DND-41 (cell line): ENCODE data around the gene BMP2K.

Source experiments
- ATAC-seq: fragments of 200-7000 bp; cut with Tn5 transposase; 3 replicates; pipeline ENCODE4 v1.9.1; 2021; ENCODE audit warnings: low read depth; ENCODE audit not compliant: insufficient read depth
- DNase-seq: peaks from one replicate; pipeline ENCODE4 v3.0.0-alpha.2; 2020
- H2AFZ ChIP-seq: 2 replicates; pipeline ENCODE4 v1.6.0; 2012; ENCODE audit warnings: low read depth, low read length
- H3K27ac ChIP-seq: 2 replicates; pipeline ENCODE4 v1.5.1; 2012; ENCODE audit warnings: low read length, inconsistent platforms
- H3K27me3 ChIP-seq: fragments of 200-600 bp; sonication (generic); 2 replicates; pipeline ENCODE4 v1.6.0; 2012; ENCODE audit warnings: low read length, mild to moderate bottlenecking, inconsistent platforms; ENCODE audit not compliant: insufficient read depth, poor library complexity
- H3K36me3 ChIP-seq: 2 replicates; pipeline ENCODE4 v1.5.1; 2012; ENCODE audit warnings: low read length, inconsistent platforms; ENCODE audit not compliant: insufficient read depth
- H3K4me1 ChIP-seq: 2 replicates; pipeline ENCODE4 v1.5.1; 2012; ENCODE audit warnings: mild to moderate bottlenecking, low read length; ENCODE audit not compliant: insufficient read depth
- H3K4me2 ChIP-seq: 2 replicates; pipeline ENCODE4 v1.6.0; 2012; ENCODE audit warnings: mild to moderate bottlenecking, moderate library complexity, low read length, inconsistent platforms; ENCODE audit not compliant: insufficient read depth
- H3K4me3 ChIP-seq, 2 experiments: fragments of 200-600 bp in 1 of 2; shearing (Covaris generic) in 1 of 2; 2 replicates each; pipeline ENCODE4 v1.5.1; 2012 to 2016; ENCODE audit warnings: inconsistent platforms in 2 of 2, low read length in 2 of 2, mild to moderate bottlenecking in 2 of 2, low read depth in 1 of 2, moderate library complexity in 1 of 2
- H3K79me2 ChIP-seq: 2 replicates; pipeline ENCODE4 v1.6.0; 2012; ENCODE audit warnings: low read length, inconsistent platforms; ENCODE audit not compliant: insufficient read depth
- H3K9ac ChIP-seq: 2 replicates; pipeline ENCODE4 v1.6.0; 2012; ENCODE audit warnings: low read depth, mild to moderate bottlenecking, inconsistent platforms, low read length, moderate library complexity
- H3K9me3 ChIP-seq: 2 replicates; pipeline ENCODE4 v1.5.1; 2012; ENCODE audit warnings: low read length, moderate library complexity, mild to moderate bottlenecking, inconsistent platforms; ENCODE audit not compliant: insufficient read depth, severe bottlenecking
- H4K20me1 ChIP-seq: 2 replicates; pipeline ENCODE4 v1.6.0; 2012; ENCODE audit warnings: low read length; ENCODE audit not compliant: insufficient read depth
- CTCF ChIP-seq: IDR thresholded peaks from 2 replicates; pipeline ENCODE4 v1.5.1; 2012; ENCODE audit warnings: borderline replicate concordance, low read length, moderate library complexity, mild to moderate bottlenecking; ENCODE audit not compliant: poor library complexity, severe bottlenecking; ENCODE audit errors: extremely low read depth
- EZH2 ChIP-seq: IDR thresholded peaks from 3 replicates; pipeline ENCODE4 v1.6.1; 2012; ENCODE audit warnings: borderline replicate concordance, low read depth, mild to moderate bottlenecking, moderate library complexity, low read length, inconsistent platforms; ENCODE audit not compliant: severe bottlenecking

Gene BMP2K

GRCh38 chr4:78737973-78738372 lies 38.2 kb upstream of the BMP2K start:
- no peak for TF ChIP-seq EZH2
- TF ChIP-seq CTCF, result no peak
- Histone ChIP-seq H3K4me1 (no peaks in the 10 kb centered on the region), H3K27ac (no peak overlapping the region), H3K27me3 (no peaks in the 10 kb centered on the region), H3K9ac (no peak overlapping the region), H3K4me3 (no peak overlapping the region), H2AFZ (no peak overlapping the region), H3K9me3 (no peaks in the 10 kb centered on the region), H3K36me3 (no peaks in the 10 kb centered on the region), H3K79me2 (no peaks in the 10 kb centered on the region), H3K4me2 (no peak overlapping the region), H4K20me1 (no peaks in the 10 kb centered on the region)
- DNase-seq (no peak), ATAC-seq (no peak)

GRCh38 chr4:78742300-78742699 lies 33.9 kb upstream of the BMP2K start:
- H3K27ac ChIP-seq, result no peak overlapping the region
- H4K20me1 ChIP-seq, result no peaks in the 10 kb centered on the region
- no peak for DNase-seq
- no peak for TF ChIP-seq EZH2
- no peak for TF ChIP-seq CTCF
- no peak overlapping the region for H2AFZ ChIP-seq
- H3K4me2 ChIP-seq, result no peak overlapping the region
- H3K9me3 ChIP-seq, result no peaks in the 10 kb centered on the region
- H3K36me3 ChIP-seq, result no peaks in the 10 kb centered on the region
- H3K9ac ChIP-seq, result no peak overlapping the region
- no peaks in the 10 kb centered on the region for H3K27me3 ChIP-seq
- no peaks in the 10 kb centered on the region for H3K4me1 ChIP-seq
- H3K79me2 ChIP-seq, result no peaks in the 10 kb centered on the region
- no peak overlapping the region for H3K4me3 ChIP-seq
- ATAC-seq, result no peak

- H3K4me2 ChIP-seq, result no peak overlapping the region
- no peak for TF ChIP-seq CTCF
- no peak for TF ChIP-seq EZH2
- DNase-seq (no peak), ATAC-seq (no peak)
- H4K20me1 ChIP-seq, result no peaks in the 10 kb centered on the region
- no peaks in the 10 kb centered on the region for H3K36me3 ChIP-seq
- no peak overlapping the region for H3K9ac ChIP-seq
- no peaks in the 10 kb centered on the region for H3K9me3 ChIP-seq
- no peak overlapping the region for H3K27ac ChIP-seq
- no peaks in the 10 kb centered on the region; the same call in 1 of the 2 replicates for H3K4me1 ChIP-seq
- no peaks in the 10 kb centered on the region for H3K79me2 ChIP-seq
- no peak overlapping the region for H2AFZ ChIP-seq
- H3K27me3 ChIP-seq, result no peaks in the 10 kb centered on the region
- H3K4me3 ChIP-seq, result no peak overlapping the region
These were observed 28.7 kb upstream of the BMP2K start for GRCh38 chr4:78747475-78747922.

GRCh38 chr4:78748381-78748780 lies 27.8 kb upstream of the BMP2K start:
- Histone ChIP-seq H3K4me1 (no peaks in the 10 kb centered on the region; the same call in 1 of the 2 replicates), H3K9ac (no peak overlapping the region), H3K79me2 (no peaks in the 10 kb centered on the region), H3K27me3 (no peaks in the 10 kb centered on the region), H3K9me3 (no peaks in the 10 kb centered on the region), H4K20me1 (no peaks in the 10 kb centered on the region), H3K4me3 (no peak overlapping the region), H3K36me3 (no peaks in the 10 kb centered on the region), H2AFZ (no peak overlapping the region), H3K4me2 (no peak overlapping the region), H3K27ac (no peak overlapping the region)
- TF ChIP-seq CTCF (no peak), EZH2 (no peak)
- DNase-seq (no peak), ATAC-seq (no peak)
